GM12801 (cell line): ENCODE measurements around the gene FOXO6.

ENCODE experiments used
- CTCF ChIP-seq: IDR thresholded peaks from one replicate; pipeline ENCODE4 v1.5.1; 2011; ENCODE audit warnings: control low read depth; ENCODE audit not compliant: insufficient read length; ENCODE audit errors: extremely low read depth

FOXO6 gene

GRCh38 chr1:41331546-41331917 is 29.7 kb upstream of the FOXO6 start:
- no peak for TF ChIP-seq CTCF

DNA sequence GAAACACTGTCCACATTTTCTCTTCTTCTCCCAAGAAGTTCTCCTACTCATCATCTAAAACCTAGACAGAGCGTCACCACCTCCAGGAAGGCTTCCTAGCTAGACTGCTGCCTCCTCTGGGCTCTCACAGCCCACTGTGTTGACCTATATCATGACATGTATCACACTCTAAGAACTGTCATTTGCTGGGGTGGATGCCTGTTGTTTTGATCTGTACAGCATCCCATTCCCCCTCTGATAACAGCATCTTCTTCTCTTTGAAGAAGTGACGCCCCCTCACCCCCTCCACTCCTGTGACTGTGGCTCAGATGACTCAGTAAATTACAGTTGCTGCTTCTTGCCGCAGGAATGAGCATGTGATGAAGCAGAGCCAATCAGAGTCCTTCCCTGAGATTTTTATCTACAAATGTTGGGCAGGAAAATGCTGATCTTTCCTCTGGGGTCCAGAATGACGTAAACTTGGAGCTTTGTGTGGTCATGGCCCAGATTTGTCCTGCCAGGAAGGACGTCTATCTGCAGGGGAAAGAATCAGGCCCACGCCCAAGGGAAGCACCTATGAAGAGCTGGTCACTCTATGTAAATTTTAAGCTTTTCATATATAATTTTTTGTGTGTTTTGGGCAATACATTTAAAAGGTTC is 28.0 kb upstream of the FOXO6 start:
- no peak for TF ChIP-seq CTCF

- no peak for TF ChIP-seq CTCF
Measured at GRCh38 chr1:41338820-41339219, 22.4 kb upstream of the FOXO6 start.

DNA sequence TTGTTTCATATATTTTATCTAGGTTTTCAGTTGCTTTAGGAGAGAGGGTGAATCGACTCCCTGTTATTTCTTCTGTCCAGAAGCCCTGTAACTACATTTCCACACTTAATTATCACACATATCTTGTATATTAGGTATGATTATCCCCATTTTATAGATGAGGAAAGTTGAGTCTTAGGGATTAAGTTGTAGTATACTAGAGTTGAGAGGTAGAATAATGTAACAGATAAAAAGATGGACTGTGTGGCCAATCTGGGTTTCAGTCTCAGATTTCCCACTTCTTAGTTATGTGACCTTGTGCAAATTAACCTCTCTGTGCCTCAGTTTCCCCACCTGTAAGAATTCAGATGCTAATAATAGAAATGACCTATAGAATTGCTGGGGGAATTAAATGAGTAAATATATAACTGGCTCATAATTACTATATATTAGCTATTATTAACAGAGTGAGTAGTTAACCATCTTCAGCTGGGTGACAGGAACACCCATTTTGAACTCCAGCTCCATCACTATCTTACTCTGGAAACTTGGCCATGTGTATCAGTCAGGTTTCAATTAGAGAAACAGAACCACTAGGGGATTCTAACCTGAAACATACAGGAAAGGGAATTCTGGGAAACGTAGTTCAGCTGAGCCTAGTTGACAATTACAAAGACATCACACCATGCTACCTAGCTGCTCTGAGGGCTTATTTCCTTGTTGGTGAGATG is 20.4 kb upstream of the FOXO6 start:
- TF ChIP-seq CTCF = no peak

DNA sequence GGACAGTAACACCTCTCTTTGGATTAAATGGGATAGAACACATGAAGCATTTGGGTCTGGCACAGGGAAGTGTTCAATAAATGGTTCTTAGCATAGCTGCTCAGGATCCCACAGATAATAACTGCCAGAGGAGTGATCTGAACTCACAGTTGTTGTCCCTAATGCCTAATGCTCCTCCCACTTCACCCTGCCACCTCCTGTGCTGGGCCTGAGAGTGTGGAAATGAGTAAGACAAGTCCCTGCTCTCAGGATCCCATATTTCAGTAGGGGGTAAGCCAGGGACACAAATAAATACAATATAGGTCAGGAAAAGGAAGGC is 19.9 kb upstream of the FOXO6 start:
- TF ChIP-seq CTCF = no peak

DNA sequence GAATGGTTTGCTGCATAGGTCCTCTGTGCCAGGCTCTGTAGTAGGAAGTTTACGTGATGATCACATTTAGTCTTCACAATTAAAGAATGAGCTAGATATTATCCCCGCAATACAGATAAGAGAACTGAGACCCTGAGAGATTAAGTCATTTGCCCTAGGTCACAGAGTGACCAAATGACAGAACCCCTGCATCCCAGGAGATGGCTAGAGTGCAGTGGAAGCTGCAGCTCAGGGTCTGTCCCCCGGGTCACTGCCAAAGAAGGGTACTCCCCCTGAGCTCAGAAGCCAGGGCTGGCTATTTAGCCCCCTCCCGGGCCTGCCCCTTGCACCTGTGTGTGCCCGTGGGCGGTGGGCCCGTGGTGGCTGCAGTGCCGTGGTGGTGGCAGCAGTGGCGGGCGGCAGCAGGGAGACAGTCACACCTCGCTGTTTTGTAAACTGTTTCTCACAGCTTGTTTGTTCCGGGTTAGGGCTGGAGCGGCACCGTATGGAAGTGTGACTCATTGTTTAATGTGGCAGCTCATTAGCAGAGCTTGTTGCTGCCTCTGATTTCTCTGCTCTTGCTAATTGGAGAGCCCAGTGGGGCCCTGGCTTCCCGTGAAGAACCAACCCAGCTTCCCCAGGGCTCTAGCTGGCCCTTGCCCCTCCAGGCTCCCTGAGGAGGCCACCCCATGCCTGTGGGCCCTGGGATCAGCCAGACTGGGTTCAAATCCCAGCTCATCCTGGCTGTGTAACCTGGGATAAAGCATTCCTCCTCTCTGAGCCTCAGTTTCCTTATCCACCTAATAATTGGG is 19.3 kb upstream of the FOXO6 start:
- TF ChIP-seq CTCF = no peak

DNA sequence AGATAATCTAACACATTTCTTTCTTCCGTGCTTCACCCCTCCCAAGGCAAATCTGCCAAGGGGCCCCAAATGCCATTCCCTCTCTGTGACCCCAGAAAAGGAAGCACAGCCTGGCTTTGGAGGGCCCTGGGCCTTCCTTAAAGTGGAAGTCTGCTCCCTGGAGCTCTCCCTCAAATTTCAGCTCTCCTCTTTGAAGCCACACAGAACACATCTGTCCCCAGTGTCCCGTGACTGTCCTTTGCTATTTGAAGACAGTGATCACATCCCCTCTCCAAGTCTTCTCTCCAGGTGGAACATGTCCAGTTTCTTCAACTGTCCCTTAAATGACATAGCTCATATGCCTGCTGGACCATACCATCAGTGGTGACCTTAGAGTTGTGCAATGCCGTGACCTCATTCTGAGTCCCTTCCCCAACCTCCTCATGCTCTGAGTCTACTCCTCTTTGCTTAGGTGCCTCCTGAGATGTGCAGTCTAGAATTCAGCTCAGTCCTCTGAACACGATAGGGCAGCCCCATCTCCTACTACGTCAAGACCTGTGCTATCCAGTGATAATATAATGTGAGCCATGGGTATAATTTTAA is 18.4 kb upstream of the FOXO6 start:
- TF ChIP-seq CTCF = no peak
